Measurements from ENCODE around the gene MAP2K5.
"Not testable (repeated sequence)": the region's sequence is repeated elsewhere in the genome, so short reads cannot be mapped to it uniquely, and the experiment has no call there.

Gene MAP2K5

GRCh38 chr15:67646847-67647246 is 104.3 kb downstream of the MAP2K5 start:
- TF ChIP-seq CTCF (conservative IDR thresholded peaks at IDR 0.05; ENCODE audit: low read depth, low read length), result no peak
- no peak for DNase-seq (ENCODE audit: low read depth)

DNA sequence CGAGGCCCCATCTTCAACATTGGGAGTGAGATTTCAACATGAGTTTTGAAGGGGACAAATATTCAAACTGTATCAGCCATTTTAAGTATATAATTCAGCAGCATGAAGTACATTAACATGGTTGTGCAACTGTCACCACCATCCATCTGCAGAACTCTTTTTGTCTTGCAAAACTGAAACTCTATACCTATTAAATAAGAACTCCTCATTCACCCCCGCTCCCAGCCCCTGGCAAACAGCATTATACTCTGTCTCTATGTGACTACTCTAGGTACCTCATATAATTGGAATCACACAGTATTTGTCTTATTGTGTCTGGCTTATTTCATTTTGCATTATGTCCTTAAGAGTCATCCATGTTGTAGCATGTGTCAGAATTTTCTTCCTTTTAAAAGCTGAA is 110.1 kb downstream of the MAP2K5 start:
- no peak for DNase-seq (ENCODE audit: low read depth)
- H3K4me3 ChIP-seq (ENCODE audit: low read length), result no peak overlapping the region
- TF ChIP-seq CTCF (conservative IDR thresholded peaks at IDR 0.05; ENCODE audit: low read depth, low read length), result no peak

More at GRCh38 chr15:67646847-67647246, 104.3 kb downstream of the MAP2K5 start:
- H3K4me3 ChIP-seq (ENCODE audit: low read length), result no peak overlapping the region

- TF ChIP-seq CTCF (conservative IDR thresholded peaks at IDR 0.05; ENCODE audit: low read depth, low read length), result no peak
- no peak overlapping the region for H3K4me3 ChIP-seq (ENCODE audit: low read length)
- DNase-seq (ENCODE audit: low read depth), result no peak
These were observed 117.9 kb downstream of the MAP2K5 start for GRCh38 chr15:67660446-67660845.

DNA sequence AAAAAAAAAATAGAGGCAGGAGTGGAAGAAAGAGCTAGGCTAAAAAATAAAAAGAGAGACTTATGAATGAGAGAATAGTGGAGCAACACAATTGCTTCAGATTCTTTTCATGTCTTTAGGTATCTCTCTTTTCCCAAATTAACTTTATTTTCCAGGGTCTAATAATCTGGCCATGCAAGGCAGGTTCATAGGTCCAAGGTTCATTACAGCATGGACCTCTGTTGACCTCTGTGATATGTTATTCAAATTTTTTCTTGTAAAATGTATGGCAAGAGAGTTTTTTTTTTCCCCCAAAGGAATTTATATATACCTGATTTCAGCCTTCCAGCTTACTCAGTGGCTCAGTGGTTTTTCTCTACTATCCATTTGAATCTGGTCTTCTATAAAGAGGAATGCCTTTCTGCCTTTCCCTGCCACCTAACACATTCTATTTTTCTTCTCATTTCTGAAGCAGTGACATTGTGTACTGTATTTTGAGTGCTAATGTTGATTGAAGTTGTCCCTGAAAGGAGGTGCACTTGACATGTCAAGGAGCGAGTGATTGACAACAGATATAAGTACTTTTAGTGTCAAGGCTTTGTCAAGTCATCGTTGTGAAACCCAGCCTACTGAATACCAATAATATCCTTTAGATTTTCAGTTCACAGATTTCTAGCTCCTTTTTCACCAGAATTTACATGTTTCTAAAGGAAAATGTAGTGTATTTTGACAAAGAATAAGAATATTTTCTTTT is 118.5 kb downstream of the MAP2K5 start:
- TF ChIP-seq CTCF (conservative IDR thresholded peaks at IDR 0.05; ENCODE audit: low read depth, low read length), result no peak
- DNase-seq (ENCODE audit: low read depth), result no peak
- H3K4me3 ChIP-seq (ENCODE audit: low read length), result no peak overlapping the region

DNA sequence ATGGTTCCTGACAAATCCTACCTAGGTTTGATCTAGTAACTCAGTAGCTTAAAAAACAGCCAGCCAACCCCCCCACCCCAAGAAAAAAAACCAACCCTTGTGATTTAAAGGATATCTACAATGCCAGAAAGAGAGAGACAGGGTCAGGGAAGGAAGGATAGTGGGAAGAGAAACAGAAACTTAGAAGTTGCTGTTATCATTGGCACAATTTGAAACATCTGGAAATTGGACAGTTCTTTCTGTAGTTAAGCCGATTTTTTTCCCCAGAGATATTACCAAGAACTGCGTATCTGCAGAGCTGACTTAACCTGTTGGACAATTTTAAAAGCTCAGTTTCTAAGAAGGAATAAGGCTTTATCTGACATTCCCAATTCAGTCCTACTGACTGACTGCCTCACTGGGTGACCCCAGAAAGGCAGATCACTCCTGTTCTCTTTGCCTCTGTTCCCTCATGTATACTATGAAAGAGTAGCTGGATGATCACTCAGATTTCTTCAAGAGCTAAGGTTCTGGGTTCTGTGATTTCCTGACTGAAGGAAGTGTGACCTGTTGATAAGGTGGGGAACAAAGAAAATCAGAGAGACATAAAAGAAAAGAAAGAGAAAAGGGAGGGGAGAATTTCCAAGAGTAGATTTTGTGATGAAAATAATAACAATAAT is 128.3 kb downstream of the MAP2K5 start:
- no peak overlapping the region for H3K4me3 ChIP-seq (ENCODE audit: low read length)
- DNase-seq (ENCODE audit: low read depth), result no peak
- no peak for TF ChIP-seq CTCF (conservative IDR thresholded peaks at IDR 0.05; ENCODE audit: low read depth, low read length)

GRCh38 chr15:67672834-67673233 is 130.3 kb downstream of the MAP2K5 start:
- H3K4me3 ChIP-seq (ENCODE audit: low read length); DNase-seq (ENCODE audit: low read depth): not testable (repeated sequence)

- no peak overlapping the region for H3K4me3 ChIP-seq (ENCODE audit: low read length)
- TF ChIP-seq CTCF (conservative IDR thresholded peaks at IDR 0.05; ENCODE audit: low read depth, low read length), result no peak
- no peak for DNase-seq (ENCODE audit: low read depth)
These were observed 132.5 kb downstream of the MAP2K5 start for GRCh38 chr15:67674983-67675382.
